SK-N-SH (cell line): ENCODE data around the gene ANKH.

Source experiments
- CHD2 ChIP-seq: fragments of 150-350 bp; IDR thresholded peaks from 2 replicates; pipeline ENCODE4 v1.6.1; 2018; ENCODE audit warnings: low read length; ENCODE audit not compliant: partially characterized antibody
- CTCF ChIP-seq: fragments of 200-600 bp; sonication (generic); IDR thresholded peaks from 2 replicates; pipeline ENCODE4 v1.6.1; 2017; ENCODE audit warnings: antibody characterized with exemption, mild to moderate bottlenecking, moderate library complexity
- EZH2phosphoT487 ChIP-seq: fragments of 200-600 bp; sonication (generic); IDR thresholded peaks from 2 replicates; pipeline ENCODE4 v1.6.1; 2017; ENCODE audit warnings: low read depth, mixed run types, mild to moderate bottlenecking, antibody characterized with exemption, moderate library complexity, borderline replicate concordance
- FOXM1 ChIP-seq: IDR thresholded peaks from 2 replicates; pipeline ENCODE4 v1.4.0; 2012; ENCODE audit warnings: low read depth, mild to moderate bottlenecking
- NRF1 ChIP-seq: IDR thresholded peaks from 2 replicates; pipeline ENCODE4 v1.6.1; 2012; ENCODE audit warnings: low read depth, mild to moderate bottlenecking, low read length
- POLR2AphosphoS5 ChIP-seq: IDR thresholded peaks from 2 replicates; pipeline ENCODE4 v1.6.1; 2012; ENCODE audit warnings: low read depth, low read length
- RXRA ChIP-seq: IDR thresholded peaks from 2 replicates; pipeline ENCODE4 v1.4.0; 2012; ENCODE audit warnings: low read depth, mild to moderate bottlenecking, borderline replicate concordance
- SIN3A ChIP-seq: IDR thresholded peaks from 2 replicates; pipeline ENCODE4 v1.6.1; 2012; ENCODE audit warnings: low read depth, mild to moderate bottlenecking, low read length, moderate library complexity, borderline replicate concordance
- TAF1 ChIP-seq: IDR thresholded peaks from 2 replicates; pipeline ENCODE4 v1.6.1; 2012; ENCODE audit warnings: low read depth, mild to moderate bottlenecking, low read length, moderate library complexity, borderline replicate concordance
- TEAD4 ChIP-seq: IDR thresholded peaks from 2 replicates; pipeline ENCODE4 v1.4.0; 2012; ENCODE audit warnings: mild to moderate bottlenecking, borderline replicate concordance; ENCODE audit not compliant: insufficient read depth
- YY1 ChIP-seq: IDR thresholded peaks from 2 replicates; pipeline ENCODE4 v1.4.0; 2012; ENCODE audit warnings: low read depth, mild to moderate bottlenecking

- TF ChIP-seq CTCF (no peak), NRF1 (no peak), POLR2AphosphoS5 (no peak), EZH2phosphoT487 (no peak), SIN3A (no peak), TEAD4 (no peak), YY1 (no peak), FOXM1 (no peak), CHD2 (no peak), RXRA (no peak), TAF1 (no peak)
These were observed 16.2 kb downstream of the ANKH start for GRCh38 chr5:14855366-14855765.
